Activated naive CD8-positive, alpha-beta T cell (primary cell): ENCODE results near the gene DLG1.

Experiments used
- H3K27ac Mint-ChIP-seq: one replicate; pipeline ENCODE4 v1.8.0; 2021; ENCODE audit warnings: mixed read lengths
- H3K27me3 Mint-ChIP-seq: one replicate; pipeline ENCODE4 v1.8.0; 2021; ENCODE audit warnings: mixed read lengths
- H3K36me3 Mint-ChIP-seq: one replicate; pipeline ENCODE4 v1.8.0; 2021; ENCODE audit warnings: mixed read lengths
- H3K4me1 Mint-ChIP-seq: one replicate; pipeline ENCODE4 v1.8.0; 2021; ENCODE audit warnings: low read depth, mixed read lengths
- H3K4me3 Mint-ChIP-seq: one replicate; pipeline ENCODE4 v1.8.0; 2021; ENCODE audit warnings: mild to moderate bottlenecking, mixed read lengths
- H3K9me3 Mint-ChIP-seq: one replicate; pipeline ENCODE4 v1.8.0; 2021; ENCODE audit warnings: low read depth, mixed read lengths

DLG1 gene

DNA sequence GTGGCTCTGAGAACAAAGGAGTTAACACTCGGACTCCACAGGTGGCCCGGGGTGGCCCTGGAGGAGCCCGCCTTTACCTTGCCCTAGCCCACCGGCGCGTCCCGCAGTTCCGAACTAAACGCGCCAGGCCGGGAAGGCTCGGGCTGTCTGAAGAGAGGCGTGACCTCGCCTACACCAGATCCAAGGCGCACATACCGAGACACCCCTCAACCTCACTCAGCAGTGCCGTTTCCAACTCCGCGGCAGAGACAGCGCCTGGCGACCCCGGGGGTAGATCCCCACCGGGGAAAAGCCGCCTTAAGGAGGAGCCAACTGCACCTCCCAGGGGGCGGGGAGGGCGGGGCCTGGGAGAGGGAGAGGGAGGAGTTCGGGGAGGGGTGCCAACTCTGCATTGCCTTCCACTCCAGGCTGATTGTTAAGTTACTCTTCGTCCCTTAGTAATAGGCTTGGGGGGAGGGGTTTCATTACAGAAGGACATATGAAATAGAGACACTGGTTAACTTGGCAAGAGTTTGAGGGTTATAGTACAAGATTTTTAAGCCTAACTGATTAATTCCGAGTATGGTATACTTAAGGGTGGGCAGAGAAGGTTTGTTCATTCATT is at the start of gene DLG1:
TSS of gene DLG1 (minus strand) at position 272 of the 604 bp plus-strand sequence. CDS start 1,408 bp downstream, outside the sequence.
- Mint-ChIP-seq H3K4me3 (peak within 1 kb of the TSS; percentile 99), H3K27me3 (peaks cover 5% of the 10 kb centered on the region), H3K9me3 (no peaks in the 10 kb centered on the region), H3K27ac (peak within 1 kb of the TSS; percentile 92), H3K4me1 (peaks cover 27% of the 10 kb centered on the region), H3K36me3 (no peaks in the 10 kb centered on the region)

DNA sequence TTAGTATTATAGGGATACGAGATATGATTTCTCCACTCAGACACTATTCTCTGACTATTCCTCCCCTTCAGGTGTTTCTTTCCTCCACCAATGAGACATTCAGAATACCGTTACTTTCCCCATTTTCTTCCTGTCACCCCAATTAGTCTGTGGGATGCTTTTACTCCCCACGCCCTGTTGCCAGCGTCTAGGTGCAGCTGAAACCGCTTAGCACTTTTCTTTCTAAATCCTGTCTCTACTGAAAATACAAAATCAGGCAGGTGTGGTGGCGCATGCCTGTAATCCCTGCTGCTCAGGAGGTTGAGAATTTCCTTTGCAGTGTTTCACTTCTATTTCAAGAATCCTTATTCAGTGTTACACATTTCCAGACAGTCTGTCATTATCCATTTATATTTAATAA is 49.6 kb upstream of the DLG1 start:
- Mint-ChIP-seq H3K4me1 (no peaks in the 10 kb centered on the region), H3K9me3 (no peaks in the 10 kb centered on the region), H3K36me3 (no peaks in the 10 kb centered on the region), H3K27ac (no peak overlapping the region), H3K4me3 (no peak overlapping the region), H3K27me3 (no peaks in the 10 kb centered on the region)

DNA sequence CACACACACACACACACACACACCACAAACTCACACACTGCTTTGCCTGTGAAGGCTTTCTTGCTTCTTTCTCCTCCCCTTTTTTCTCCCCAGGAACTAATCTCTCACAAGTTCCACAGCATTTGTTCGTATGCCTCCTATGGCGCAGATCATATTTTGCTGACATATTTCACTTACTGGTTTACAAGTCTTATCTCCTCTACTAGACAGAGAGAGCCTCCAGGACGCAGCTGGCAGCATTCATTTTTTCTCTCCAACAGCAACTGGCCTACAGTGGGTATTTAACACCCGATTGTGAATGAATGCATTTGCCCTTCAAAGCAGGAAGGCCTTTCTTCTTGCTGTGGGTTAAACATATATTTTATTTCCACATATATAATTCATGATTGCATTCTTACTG is 47.0 kb upstream of the DLG1 start:
- H3K36me3 Mint-ChIP-seq: no peaks in the 10 kb centered on the region
- H3K4me3 Mint-ChIP-seq: no peak overlapping the region
- H3K9me3 Mint-ChIP-seq: no peaks in the 10 kb centered on the region
- H3K27me3 Mint-ChIP-seq: no peaks in the 10 kb centered on the region
- H3K27ac Mint-ChIP-seq: no peak overlapping the region
- H3K4me1 Mint-ChIP-seq: no peaks in the 10 kb centered on the region

DNA sequence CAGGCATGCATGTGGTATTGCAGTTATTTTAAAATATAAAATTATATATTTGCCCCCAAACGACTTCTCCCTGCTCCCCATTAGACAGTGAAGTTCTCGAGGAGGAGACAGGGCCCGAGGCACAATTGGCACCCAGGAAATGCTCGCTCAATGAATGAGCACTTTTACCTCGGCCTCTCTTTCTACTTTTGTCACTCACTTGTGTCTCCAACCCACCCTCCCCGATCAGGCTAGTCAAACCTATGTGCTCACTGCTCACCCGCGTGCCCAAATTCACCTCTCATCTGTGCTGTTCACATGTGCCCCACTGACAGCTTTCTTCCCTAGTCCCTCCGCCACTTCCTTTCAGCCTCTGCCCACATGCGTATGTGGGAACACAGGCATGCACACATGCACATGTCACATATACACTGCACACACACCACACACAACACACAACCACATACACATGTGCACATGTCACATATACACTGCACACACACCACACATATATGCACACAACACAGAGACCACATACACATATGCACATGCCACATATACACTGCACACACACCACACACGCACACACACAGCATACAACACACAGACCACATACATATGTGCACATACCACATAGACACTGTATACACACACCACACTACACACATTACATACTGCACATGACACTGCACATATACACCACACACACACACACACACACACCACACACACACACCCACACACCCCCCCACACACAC is 46.3 kb upstream of the DLG1 start:
- Mint-ChIP-seq H3K27ac (no peak overlapping the region), H3K36me3 (no peaks in the 10 kb centered on the region), H3K27me3 (no peaks in the 10 kb centered on the region), H3K4me3 (no peak overlapping the region), H3K9me3 (no peaks in the 10 kb centered on the region), H3K4me1 (no peaks in the 10 kb centered on the region)

DNA sequence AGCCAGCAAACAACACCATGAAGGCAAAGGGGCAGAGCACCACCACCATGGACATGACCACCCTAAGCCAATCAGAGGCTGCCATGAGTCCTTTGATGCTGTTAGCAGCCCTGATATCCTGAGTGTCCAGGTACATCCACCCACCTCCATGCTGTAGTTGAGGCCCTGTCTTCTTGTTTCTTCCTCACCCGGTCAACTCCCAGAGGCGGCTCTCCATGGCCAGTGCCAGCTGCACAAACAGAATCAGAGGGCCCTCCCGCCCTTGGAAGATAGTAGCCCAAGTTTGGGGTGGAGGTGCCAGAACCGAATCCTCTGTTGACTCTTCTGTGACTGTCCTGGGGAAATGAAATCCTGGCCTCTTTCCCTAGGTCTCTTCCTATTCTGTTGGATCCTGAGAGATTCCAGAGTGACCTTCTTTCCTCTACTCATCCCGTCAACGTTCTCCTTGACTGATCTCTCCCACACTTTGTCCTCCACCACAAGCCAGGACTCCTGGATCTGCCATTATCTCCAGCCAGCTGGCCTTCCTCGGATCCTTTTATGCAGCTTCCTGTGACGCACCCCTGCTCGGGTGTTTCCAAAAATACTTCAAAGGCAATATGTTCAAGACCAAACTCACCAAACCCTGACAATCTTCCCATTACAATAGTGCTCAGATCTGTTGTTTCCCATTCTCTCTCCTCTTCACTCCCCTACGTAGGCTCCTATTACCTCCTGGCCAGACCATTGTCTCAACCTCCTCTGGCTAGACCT is 45.4 kb upstream of the DLG1 start:
- Mint-ChIP-seq H3K4me1 (no peaks in the 10 kb centered on the region), H3K27ac (no peak overlapping the region), H3K9me3 (no peaks in the 10 kb centered on the region), H3K4me3 (no peak overlapping the region), H3K27me3 (no peaks in the 10 kb centered on the region), H3K36me3 (no peaks in the 10 kb centered on the region)

DNA sequence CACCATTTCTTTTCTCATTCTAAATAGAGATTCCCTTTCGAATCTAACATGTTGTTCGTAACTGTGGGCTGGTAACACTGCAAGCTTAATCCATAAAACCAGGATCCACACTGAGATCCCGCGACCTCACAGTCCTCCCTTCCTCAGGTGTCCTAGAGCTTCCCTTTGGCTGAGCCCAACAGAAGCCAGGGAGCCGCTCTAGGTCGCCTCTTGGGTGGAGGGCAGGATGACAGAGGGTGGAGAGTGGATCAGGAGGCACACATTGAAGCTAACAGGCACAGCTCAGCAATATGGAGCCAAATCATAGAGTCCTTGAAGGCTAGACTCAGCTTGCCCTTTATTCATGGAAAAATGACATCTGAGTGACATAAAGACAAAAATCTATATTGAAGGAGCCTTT is 44.7 kb upstream of the DLG1 start:
- Mint-ChIP-seq H3K27ac (no peak overlapping the region), H3K4me1 (no peaks in the 10 kb centered on the region), H3K27me3 (no peaks in the 10 kb centered on the region), H3K36me3 (no peaks in the 10 kb centered on the region), H3K9me3 (no peaks in the 10 kb centered on the region), H3K4me3 (no peak overlapping the region)

DNA sequence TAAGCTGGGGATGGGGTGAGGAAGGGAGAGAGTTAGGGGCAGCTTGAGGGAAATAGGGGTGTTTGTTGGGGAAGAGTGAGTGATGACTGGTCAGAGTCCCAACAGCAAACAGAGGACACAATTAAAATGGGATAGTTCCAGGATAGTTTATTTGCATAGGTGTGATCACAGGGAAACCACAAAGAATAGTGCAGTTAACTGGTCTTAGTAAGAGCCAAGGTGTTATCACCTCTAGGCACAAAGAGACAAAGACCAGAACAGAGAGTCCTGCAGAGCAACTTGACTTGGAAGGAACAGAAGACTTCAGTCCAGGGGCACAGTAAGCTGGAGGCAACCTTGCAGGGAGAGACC is 42.1 kb upstream of the DLG1 start:
- Mint-ChIP-seq H3K27me3 (no peaks in the 10 kb centered on the region), H3K9me3 (no peaks in the 10 kb centered on the region), H3K4me3 (no peak overlapping the region), H3K36me3 (no peaks in the 10 kb centered on the region), H3K27ac (no peak overlapping the region), H3K4me1 (no peaks in the 10 kb centered on the region)

DNA sequence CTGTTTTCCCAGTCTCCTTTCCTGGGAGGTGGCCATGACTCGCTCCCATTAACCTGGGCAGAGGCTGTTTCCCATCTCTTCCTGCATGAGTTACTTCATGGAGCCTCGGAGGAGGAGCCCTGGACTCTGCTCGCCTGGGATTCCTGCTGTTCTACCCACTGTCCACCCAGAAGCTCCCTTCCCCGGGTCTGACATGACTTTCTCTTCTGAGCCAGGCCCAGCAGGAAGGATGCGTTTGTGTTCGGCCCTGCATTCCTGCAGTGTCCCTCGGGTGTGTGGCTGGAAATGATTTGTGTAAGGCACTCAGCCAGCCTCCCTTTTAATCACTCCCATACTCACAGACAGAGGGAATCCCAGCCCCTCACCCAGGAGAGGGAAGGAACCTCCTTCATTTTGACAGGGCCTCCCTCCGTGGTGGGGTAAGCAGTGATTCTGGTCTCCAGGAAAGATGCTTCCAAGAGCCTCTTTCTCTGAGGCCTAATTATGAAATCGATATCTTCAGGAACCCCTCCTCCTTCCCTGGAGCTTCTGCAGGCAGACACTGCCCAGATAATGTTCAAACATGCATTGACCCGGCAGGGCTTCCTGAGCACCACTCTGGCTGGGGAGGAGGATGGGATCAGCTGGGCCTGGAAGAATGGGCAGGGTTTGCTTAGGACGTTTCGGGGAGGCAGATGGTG is 41.6 kb upstream of the DLG1 start:
- H3K4me3 Mint-ChIP-seq: no peak overlapping the region
- H3K36me3 Mint-ChIP-seq: no peaks in the 10 kb centered on the region
- H3K27ac Mint-ChIP-seq: no peak overlapping the region
- H3K27me3 Mint-ChIP-seq: no peaks in the 10 kb centered on the region
- H3K4me1 Mint-ChIP-seq: no peaks in the 10 kb centered on the region
- H3K9me3 Mint-ChIP-seq: no peaks in the 10 kb centered on the region

DNA sequence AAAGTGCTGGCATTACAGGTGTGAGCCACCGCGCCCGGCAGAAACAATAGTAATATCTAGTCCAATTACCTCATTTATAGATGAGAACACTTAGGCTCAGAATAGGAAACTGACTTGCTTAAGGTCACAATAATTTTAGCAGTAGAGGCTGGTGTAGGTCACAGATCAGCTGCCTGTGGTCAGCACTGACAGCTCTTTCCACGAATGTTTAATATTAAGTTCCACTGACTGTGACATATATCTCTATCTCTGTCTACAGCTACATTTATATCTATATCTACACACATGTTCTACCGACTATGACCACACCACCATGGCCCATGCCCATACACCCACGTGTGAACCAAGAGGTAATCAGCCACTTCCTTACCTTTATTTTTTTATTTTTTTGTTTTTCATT is 40.2 kb upstream of the DLG1 start:
- no peaks in the 10 kb centered on the region for H3K36me3 Mint-ChIP-seq

DNA sequence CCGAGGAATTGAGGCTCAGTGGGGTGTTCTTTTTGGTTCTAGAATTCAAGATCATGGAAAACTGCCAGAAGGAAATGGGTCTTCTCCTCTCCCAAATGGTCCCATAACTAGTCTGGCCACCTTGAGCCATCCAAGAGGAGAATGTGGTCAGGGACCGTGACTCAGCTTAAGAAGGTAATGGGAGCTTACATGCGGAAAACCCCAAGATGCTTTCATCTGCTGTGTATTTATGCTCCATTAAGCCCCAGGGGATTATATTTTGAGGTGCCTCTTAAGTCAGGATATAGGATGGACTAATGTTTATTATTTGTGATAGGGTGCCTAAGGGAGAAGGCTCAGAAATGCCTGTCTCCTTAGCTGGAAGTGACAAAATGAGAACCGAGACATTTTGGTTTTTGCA is 39.2 kb upstream of the DLG1 start:
- Mint-ChIP-seq H3K27me3 (no peaks in the 10 kb centered on the region), H3K4me3 (no peak overlapping the region), H3K9me3 (no peaks in the 10 kb centered on the region), H3K4me1 (no peaks in the 10 kb centered on the region), H3K27ac (no peak overlapping the region), H3K36me3 (no peaks in the 10 kb centered on the region)

More for the DNA sequence above, 40.2 kb upstream of the DLG1 start:
- Mint-ChIP-seq H3K27me3 (no peaks in the 10 kb centered on the region), H3K4me3 (no peak overlapping the region), H3K4me1 (no peaks in the 10 kb centered on the region), H3K9me3 (no peaks in the 10 kb centered on the region), H3K27ac (no peak overlapping the region)

DNA sequence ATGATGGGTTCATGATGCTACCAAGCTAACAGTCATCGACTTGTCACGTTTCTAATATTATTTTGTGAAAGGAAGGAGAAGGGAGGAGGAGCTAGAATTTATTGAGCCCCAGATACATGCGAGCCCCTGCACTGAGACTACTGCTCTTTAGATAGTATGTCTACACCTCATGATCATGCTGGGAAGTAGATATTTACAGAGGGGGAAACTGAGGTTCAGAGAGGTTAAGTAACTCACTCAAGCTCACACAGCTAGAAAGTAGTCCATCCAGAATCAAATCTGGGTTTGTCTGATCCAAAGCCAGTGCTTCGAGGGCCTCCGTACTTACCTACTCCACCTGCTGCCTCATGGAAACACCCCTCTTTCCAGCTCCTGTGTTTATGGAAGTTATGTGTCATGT is 38.8 kb upstream of the DLG1 start:
- Mint-ChIP-seq H3K4me3 (no peak overlapping the region), H3K9me3 (no peaks in the 10 kb centered on the region), H3K27ac (no peak overlapping the region), H3K4me1 (no peaks in the 10 kb centered on the region), H3K27me3 (no peaks in the 10 kb centered on the region), H3K36me3 (no peaks in the 10 kb centered on the region)

DNA sequence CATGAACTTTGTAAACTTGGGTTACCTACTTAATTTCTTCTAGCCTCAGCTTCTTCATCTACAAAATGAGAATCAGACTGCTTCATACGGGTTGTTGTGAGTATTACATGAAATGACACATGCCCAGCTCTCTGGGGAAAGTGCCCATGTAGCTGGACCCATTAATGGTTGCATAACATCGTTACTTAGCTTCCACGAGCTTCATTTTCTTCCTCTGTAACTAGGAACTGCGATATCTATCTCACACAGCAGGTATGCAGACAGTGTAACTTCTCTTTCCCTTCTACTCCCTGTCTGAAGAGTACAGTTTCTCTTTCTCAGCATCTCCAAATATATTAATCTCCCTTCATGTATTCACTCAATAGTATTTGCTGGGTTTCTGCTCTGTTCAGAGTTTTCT is 37.9 kb upstream of the DLG1 start:
- Mint-ChIP-seq H3K4me3 (no peak overlapping the region), H3K27me3 (peaks cover 4% of the 10 kb centered on the region), H3K27ac (no peak overlapping the region), H3K4me1 (no peaks in the 10 kb centered on the region), H3K9me3 (no peaks in the 10 kb centered on the region), H3K36me3 (no peaks in the 10 kb centered on the region)

DNA sequence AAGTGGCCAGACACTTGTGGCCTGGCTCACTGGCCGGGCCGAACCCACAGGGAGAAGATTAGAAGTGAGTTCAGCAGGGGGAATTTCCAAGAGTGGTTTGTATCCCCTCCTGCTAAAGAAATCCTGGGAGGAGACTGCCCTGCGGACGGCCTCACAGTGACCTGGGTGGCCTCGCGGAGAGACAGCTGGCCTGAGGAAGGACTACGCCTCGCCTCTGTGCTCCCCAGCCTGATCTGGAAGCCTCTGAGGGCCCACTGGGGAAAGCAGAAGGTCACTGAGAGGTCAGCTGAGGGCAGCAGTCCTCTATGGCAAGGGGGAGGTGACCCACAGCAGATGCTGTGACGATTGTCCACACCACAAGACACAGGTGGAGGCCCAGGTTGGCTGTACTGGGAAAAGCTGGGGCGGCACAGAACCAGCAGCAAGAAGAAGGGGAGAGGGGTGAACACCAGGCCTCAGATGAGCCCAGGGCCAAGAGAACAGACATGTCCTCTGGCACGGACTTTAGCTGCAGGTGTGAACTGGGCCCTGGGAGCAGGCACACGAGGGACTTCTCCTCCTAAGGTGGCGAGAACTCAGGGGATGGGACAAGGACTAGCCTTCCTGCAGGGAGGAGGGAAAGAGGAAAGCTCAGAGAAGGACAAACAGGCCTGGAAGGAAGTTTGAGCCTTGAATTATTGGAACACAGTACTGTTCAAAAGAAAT is 37.2 kb upstream of the DLG1 start:
- Mint-ChIP-seq H3K9me3 (no peaks in the 10 kb centered on the region), H3K27ac (no peak overlapping the region), H3K27me3 (peaks cover 6% of the 10 kb centered on the region), H3K36me3 (no peaks in the 10 kb centered on the region), H3K4me1 (no peaks in the 10 kb centered on the region), H3K4me3 (no peak overlapping the region)

DNA sequence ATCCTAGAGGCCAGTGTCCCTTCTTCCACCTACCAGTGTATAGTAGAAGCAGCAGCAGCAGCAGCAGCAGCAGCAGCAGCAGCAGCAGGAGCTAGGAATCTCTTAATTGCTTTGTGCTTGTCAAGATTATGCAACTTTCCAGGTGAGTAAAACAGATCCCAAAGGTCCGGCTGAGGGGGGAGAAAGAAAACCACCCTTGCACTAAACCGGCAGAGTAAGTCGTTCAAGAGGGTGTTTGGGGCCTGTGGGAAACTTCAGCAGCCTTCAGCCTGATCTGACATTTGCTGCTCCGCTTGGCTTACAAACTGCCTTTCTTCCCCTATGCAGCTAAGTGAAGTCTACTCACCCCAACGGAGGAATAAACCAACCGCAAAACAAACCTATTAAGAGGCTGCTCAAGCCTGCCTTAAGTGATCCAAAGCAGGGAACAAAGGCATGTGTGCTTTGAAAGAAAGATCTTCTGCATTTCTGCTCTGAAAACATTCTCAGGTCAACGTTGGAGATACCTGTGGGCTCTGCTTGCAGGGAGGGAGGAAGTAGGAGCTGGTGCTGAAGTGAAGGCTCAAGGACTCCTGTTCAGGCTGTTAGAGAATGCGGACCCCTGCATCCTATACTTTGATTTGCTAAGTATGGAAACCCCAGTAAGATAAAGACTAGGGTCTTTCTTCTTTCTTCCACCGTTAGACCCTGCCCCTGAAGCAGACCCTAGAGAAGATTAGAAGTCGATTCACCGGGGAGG is 35.7 kb upstream of the DLG1 start:
- Mint-ChIP-seq H3K4me3 (no peak overlapping the region), H3K4me1 (no peaks in the 10 kb centered on the region), H3K27ac (no peak overlapping the region), H3K9me3 (no peaks in the 10 kb centered on the region), H3K27me3 (peaks cover 6% of the 10 kb centered on the region), H3K36me3 (no peaks in the 10 kb centered on the region)
